Thyroid gland (tissue), 4 donors: Measurements from ENCODE around the gene TLCD2. TPM values are rescaled to one million over a fixed set of nuclear protein-coding genes. Genes with fewer than 3 reads are reported as not detected.

ENCODE experiments used
- DNase-seq, 2 donors: peaks; one replicate each; pipeline ENCODE4 v3.0.0-alpha.2; 2019
- H3K27ac ChIP-seq, 3 donors: fragments of 200-600 bp; sonication (generic); 1 replicate in 2 of 3; 2 replicates in 1 of 3; pipeline ENCODE4 v1.5.1; 2016 to 2019; ENCODE audit warnings: mild to moderate bottlenecking in 1 of 3, moderate library complexity in 1 of 3
- H3K27me3 ChIP-seq: fragments of 200-600 bp; sonication (generic); one replicate; pipeline ENCODE4 v1.5.1; 2019
- H3K36me3 ChIP-seq, 2 donors: fragments of 200-600 bp; sonication (generic); one replicate each; pipeline ENCODE4 v1.5.1; 2016 to 2019
- H3K4me1 ChIP-seq, 2 donors: fragments of 200-600 bp; sonication (generic); one replicate each; pipeline ENCODE4 v1.5.1; 2017 to 2019
- H3K4me3 ChIP-seq, 3 donors: fragments of 200-600 bp; sonication (generic); replicated peaks in 1 of 3; 1 replicate in 2 of 3; 2 replicates in 1 of 3; pipeline ENCODE4 v1.5.1; 2016; ENCODE audit warnings: mild to moderate bottlenecking in 1 of 3
- H3K9me3 ChIP-seq: fragments of 200-600 bp; sonication (generic); one replicate; pipeline ENCODE4 v1.5.1; 2017
- POLR2A ChIP-seq, 2 donors: fragments of 450-650 bp; IDR thresholded peaks; one replicate each; pipeline ENCODE4 v1.6.1; 2017; ENCODE audit warnings: antibody characterized with exemption in 2 of 2, mild to moderate bottlenecking in 2 of 2, moderate library complexity in 1 of 2
- WGBS, 2 donors: methylation state at CpG; one replicate each; pipeline ENCODE4 v1.1.5; 2017; 5-methylcytosine and 5-hydroxymethylcytosine counted together
- intact Hi-C: fragments of 100-400 bp; cut with DNase I; formaldehyde crosslinking; loops from one replicate; pipeline ENCODE4 v1.15.1; 2023
- total RNA-seq, 4 donors: library from RNA; depleted of rRNA; stranded (reverse); fragments of >200 nt; gene quantifications; one replicate each; pipeline ENCODE4 v1.2.3, GENCODE V29; 2016
- TF ChIP-seq, protein P1 (sequence below), 6 experiments: fragments of 200-600 bp in 3 of 6; fragments of 450-650 bp in 3 of 6; sonication (generic) in 3 of 6; IDR thresholded peaks; one replicate each; pipeline ENCODE4 v1.5.1; 2016 to 2019; ENCODE audit warnings: antibody characterized with exemption in 6 of 6, mild to moderate bottlenecking in 2 of 6, inconsistent platforms in 1 of 6, moderate library complexity in 1 of 6

The TLCD2 gene
- total RNA-seq, 4 donors from 2014 or later: 1.7 to 5.6 (median 3.7) TPM

DNA sequence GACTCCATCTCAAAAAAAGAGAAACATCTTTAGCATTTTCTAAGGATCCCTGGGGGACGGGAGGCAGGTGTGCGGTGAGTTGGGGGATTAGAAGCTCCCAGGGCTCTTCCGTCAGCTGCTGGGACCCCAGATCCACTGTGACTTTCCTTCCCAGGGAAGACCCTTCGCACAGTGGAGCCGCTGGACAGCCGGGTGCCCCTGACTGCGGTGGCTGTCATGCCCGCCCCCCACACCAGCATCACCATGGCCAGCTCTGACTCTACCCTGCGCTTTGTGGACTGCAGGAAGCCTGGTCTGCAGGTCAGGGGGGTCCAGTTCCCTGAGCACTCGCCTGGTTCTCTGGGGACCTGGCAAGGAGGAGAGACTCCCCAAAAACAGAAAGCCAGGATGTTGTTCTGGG is 25.2 kb upstream of the TLCD2 start:
- peaks cover 7 to 23% of the 10 kb centered on the region in 2 donors for H3K36me3 ChIP-seq
- no peaks in the 10 kb centered on the region for H3K27me3 ChIP-seq
- no peak for DNase-seq
- no peak overlapping the region for H3K4me3 ChIP-seq
- peaks cover 0 to 5% of the 10 kb centered on the region in 2 donors for H3K4me1 ChIP-seq
- TF ChIP-seq, protein P1, sequence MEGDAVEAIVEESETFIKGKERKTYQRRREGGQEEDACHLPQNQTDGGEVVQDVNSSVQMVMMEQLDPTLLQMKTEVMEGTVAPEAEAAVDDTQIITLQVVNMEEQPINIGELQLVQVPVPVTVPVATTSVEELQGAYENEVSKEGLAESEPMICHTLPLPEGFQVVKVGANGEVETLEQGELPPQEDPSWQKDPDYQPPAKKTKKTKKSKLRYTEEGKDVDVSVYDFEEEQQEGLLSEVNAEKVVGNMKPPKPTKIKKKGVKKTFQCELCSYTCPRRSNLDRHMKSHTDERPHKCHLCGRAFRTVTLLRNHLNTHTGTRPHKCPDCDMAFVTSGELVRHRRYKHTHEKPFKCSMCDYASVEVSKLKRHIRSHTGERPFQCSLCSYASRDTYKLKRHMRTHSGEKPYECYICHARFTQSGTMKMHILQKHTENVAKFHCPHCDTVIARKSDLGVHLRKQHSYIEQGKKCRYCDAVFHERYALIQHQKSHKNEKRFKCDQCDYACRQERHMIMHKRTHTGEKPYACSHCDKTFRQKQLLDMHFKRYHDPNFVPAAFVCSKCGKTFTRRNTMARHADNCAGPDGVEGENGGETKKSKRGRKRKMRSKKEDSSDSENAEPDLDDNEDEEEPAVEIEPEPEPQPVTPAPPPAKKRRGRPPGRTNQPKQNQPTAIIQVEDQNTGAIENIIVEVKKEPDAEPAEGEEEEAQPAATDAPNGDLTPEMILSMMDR (IDR thresholded peaks at IDR 0.05): no peak
- no peak for TF ChIP-seq POLR2A (IDR thresholded peaks at IDR 0.05)
- intact Hi-C loops: no loop called here
- 99 to 100% methylated on average over 6 to 9 of the region's 10 CpGs for WGBS, 2 donors
- no peaks in the 10 kb centered on the region for H3K9me3 ChIP-seq
- H3K27ac ChIP-seq: no peak overlapping the region

DNA sequence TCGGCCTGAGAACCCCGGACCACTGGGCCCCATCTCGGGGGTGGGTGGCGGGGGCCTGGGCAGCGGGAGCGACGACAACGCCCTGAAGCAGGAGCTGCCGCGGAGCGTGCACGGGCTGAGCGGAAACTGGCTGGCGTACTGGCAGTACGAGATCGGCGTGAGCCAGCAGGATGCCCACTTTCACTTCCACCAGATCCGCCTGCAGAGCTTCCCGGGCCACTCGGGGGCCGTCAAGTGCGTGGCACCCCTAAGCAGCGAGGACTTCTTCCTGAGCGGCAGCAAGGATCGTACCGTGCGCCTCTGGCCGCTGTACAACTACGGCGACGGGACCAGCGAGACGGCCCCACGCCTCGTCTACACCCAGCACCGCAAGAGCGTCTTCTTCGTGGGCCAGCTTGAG is 23.6 kb upstream of the TLCD2 start:
- Histone ChIP-seq H3K27ac (no peak overlapping the region), H3K27me3 (no peaks in the 10 kb centered on the region), H3K4me1 (peaks cover 0 to 6% of the 10 kb centered on the region in 2 donors), H3K9me3 (no peaks in the 10 kb centered on the region), H3K4me3 (no peak overlapping the region), H3K36me3 (peaks cover 7 to 23% of the 10 kb centered on the region in 2 donors)
- no peak for DNase-seq
- TF ChIP-seq, protein P1 (IDR thresholded peaks at IDR 0.05): no peak
- no peak for TF ChIP-seq POLR2A (IDR thresholded peaks at IDR 0.05)
- intact Hi-C loops: no loop called here
- WGBS, 2 donors: 94 to 97% methylated on average over 35 to 38 of the region's 38 CpGs

DNA sequence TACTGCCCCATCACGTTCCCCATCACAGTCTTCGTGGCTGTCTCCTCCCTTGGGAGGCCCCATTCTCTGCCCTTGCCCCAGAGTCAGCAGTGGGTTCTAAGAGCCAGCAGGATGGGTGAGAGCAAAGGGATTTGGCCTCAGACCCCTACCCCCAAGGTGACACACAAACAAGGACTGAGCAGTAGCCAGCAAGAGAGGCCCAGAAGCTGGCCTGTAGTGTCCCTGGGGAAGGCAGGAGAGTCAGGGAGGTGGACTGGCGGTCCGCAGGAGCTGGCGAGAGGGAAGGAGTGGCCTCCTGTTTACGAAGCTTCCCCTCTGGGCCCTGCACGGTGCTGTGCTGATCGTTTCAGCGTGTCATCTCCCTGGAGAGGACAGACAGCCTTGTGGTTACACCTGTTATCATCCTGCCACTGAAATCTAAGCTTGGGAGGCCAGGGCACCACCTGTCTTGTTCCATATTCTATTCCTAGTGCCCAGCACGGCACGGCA is 22.7 kb upstream of the TLCD2 start:
- Histone ChIP-seq H3K9me3 (no peaks in the 10 kb centered on the region), H3K27me3 (no peaks in the 10 kb centered on the region), H3K4me1 (peaks cover 0 to 6% of the 10 kb centered on the region in 2 donors), H3K4me3 (no peak overlapping the region), H3K27ac (no peak overlapping the region), H3K36me3 (peaks cover 8 to 30% of the 10 kb centered on the region in 2 donors)
- intact Hi-C loops: no loop called here
- DNase-seq: no peak
- no peak for TF ChIP-seq POLR2A (IDR thresholded peaks at IDR 0.05)
- TF ChIP-seq, protein P1 (IDR thresholded peaks at IDR 0.05): no peak
- WGBS, 2 donors: 73 to 85% methylated on average over 7 to 10 of the region's 11 CpGs

DNA sequence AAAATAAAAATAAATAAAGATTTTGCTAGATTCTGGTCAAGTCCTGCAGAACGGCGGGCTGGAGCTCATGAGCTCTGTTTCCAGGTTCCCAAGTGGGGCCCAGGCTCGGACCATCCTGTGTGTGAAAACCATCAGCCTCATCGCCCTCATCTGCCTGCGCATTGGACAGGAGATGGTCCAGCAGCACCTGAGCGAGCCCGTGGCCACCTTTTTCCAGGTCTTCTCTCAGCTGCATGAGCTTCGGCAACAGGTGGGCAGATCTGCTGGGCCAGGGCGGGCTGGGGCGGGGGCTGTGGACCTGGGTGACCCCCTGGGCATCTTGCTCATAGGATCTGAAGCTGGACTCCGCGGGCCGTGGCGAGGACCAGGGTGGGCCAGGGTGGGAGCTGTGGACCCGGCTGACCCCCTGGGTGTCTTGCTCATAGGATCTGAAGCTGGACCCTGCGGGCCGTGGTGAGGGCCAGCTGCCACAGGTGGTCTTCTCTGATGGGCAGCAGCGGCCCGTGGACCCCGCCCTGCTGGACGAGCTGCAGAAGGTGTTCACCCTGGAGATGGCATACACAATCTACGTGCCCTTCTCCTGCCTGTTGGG is 22.2 kb upstream of the TLCD2 start:
- H3K27ac ChIP-seq: no peak overlapping the region
- H3K36me3 ChIP-seq: peaks cover 13 to 33% of the 10 kb centered on the region in 2 donors
- no peaks in the 10 kb centered on the region for H3K9me3 ChIP-seq
- H3K27me3 ChIP-seq: no peaks in the 10 kb centered on the region
- no peak overlapping the region for H3K4me3 ChIP-seq
- WGBS, 2 donors: 93 to 95% methylated on average over 16 to 17 of the region's 22 CpGs
- intact Hi-C loops: no loop called here
- TF ChIP-seq, protein P1 (IDR thresholded peaks at IDR 0.05): no peak
- no peak for TF ChIP-seq POLR2A (IDR thresholded peaks at IDR 0.05)
- DNase-seq: no peak
- H3K4me1 ChIP-seq: peaks cover 0 to 6% of the 10 kb centered on the region in 2 donors

DNA sequence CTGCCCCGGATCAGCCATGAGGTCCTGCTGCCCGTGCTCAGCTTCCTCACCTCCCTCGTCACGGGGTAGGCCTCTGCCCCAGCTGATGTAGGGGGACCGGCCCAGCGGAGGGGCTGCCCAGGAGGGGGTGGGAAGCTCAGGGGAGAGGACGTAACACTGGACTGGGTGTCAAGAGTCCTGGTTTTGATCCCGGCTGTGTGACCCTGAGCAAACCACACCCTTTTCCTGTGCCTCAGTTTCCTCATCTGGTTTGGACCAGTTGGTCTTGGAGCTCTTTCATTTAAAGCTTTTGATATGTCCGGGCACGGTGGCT is 21.0 kb upstream of the TLCD2 start:
- Histone ChIP-seq H3K4me3 (no peak overlapping the region), H3K4me1 (peaks cover 0 to 6% of the 10 kb centered on the region in 2 donors), H3K27ac (peak overlapping the region in 1 of 3 donors; percentile 17), H3K9me3 (no peaks in the 10 kb centered on the region), H3K36me3 (peaks cover 16 to 31% of the 10 kb centered on the region in 2 donors), H3K27me3 (no peaks in the 10 kb centered on the region)
- no peak for DNase-seq
- TF ChIP-seq, protein P1 (IDR thresholded peaks at IDR 0.05): no peak
- TF ChIP-seq POLR2A (IDR thresholded peaks at IDR 0.05): no peak
- 90 to 96% methylated on average over 4 to 10 of the region's 10 CpGs for WGBS, 2 donors
- intact Hi-C loops: no loop called here
